ENCODE results near the gene AKR1D1. TPM values are rescaled to one million over a fixed set of nuclear protein-coding genes. Genes with fewer than 3 reads are reported as not detected.

The AKR1D1 gene
- total and polyA plus RNA-seq, 10 of the 15 experiments (the other 5 are each of a cell fraction or from before 2014, with no cell fraction given) = 0.09 to 0.34 TPM; not detected in 8

GRCh38 chr7:138126928-138127327 is 50.7 kb downstream of the AKR1D1 start:
- CTCF ChIA-PET = interaction anchor here (0.7 kb wide), 1 partner anchor 46 kb away, joined by 3 read pairs; no protein-coding TSS in a partner anchor
- H3K9me3 ChIP-seq (replicated peaks; ENCODE audit: control insufficient read depth, insufficient read depth, low read length) = no peaks in the 10 kb centered on the region; the same call in 2 of the 3 replicates
- no peaks in the 10 kb centered on the region for H4K20me1 ChIP-seq (ENCODE audit: control insufficient read depth, insufficient read depth)
- H3K4me2 ChIP-seq (ENCODE audit: control insufficient read depth, insufficient read depth) = no peak overlapping the region
- no peak overlapping the region for H3K4me3 ChIP-seq
- FAIRE-seq (no peak), ATAC-seq (no peak), DNase-seq (ENCODE audit: low read depth, low spot score) (no peak)
- no peak overlapping the region for H3K27ac ChIP-seq (ENCODE audit: control insufficient read depth, insufficient read depth)
- SMC1A ChIA-PET (ENCODE audit: uncharacterized antibody, unreplicated experiment) = interaction anchor here (1.1 to 1.5 kb wide), 4 partner anchors 8 to 612 kb away, joined by 3 to 4 read pairs (median 3); no protein-coding TSS in a partner anchor
- no peak for TF ChIP-seq MTA2 (IDR thresholded peaks at IDR 0.05; ENCODE audit: low read depth)
- no peak for TF ChIP-seq E2F8 (IDR thresholded peaks at IDR 0.05; ENCODE audit: low read depth, partially characterized antibody)
- no peak for TF ChIP-seq PAX5 (IDR thresholded peaks at IDR 0.05; ENCODE audit: borderline replicate concordance, low read depth, low read length)
- TF ChIP-seq SP1 (IDR thresholded peaks at IDR 0.05; ENCODE audit: low read depth, low read length) = no peak
- H3K79me2 ChIP-seq (ENCODE audit: control insufficient read depth, insufficient read depth, low read length) = no peaks in the 10 kb centered on the region
- H3K9ac ChIP-seq (ENCODE audit: control insufficient read depth, insufficient read depth, low read length) = no peak overlapping the region
- POLR2A ChIA-PET = interaction anchor here (1.0 to 1.3 kb wide), 2 partner anchors 9 to 11 kb away, joined by 3 read pairs; no protein-coding TSS in a partner anchor
- peaks cover 7% of the 10 kb centered on the region for H3K4me1 ChIP-seq (ENCODE audit: control insufficient read depth, insufficient read depth, low read length)
- no TSS peak for BruUV-seq (replicated peaks)
- RAD21 ChIA-PET (ENCODE audit: unreplicated experiment) = interaction anchor here (1.1 kb wide), 1 partner anchor 24 kb away, joined by 3 read pairs; no protein-coding TSS in a partner anchor
- no peaks in the 10 kb centered on the region for H3K27me3 ChIP-seq (replicated peaks in 1 of 2; ENCODE audit: control insufficient read depth in 2 of 2, insufficient read depth in 2 of 2, low read length in 1 of 2)
- intact Hi-C loops (cut with micrococcal nuclease; ENCODE audit: unreplicated experiment) (no loop called here), in situ Hi-C loops (cut with MboI) (no loop called here)
- H3K36me3 ChIP-seq (ENCODE audit: control insufficient read depth in 2 of 2, insufficient read depth in 2 of 2, low read length in 1 of 2) = no peaks in the 10 kb centered on the region
- WGBS (ENCODE audit: insufficient coverage, insufficient replicate concordance, low lambda C conversion rate, missing lambda C conversion rate) = 21% methylated on average over 2 of the region's 2 CpGs
- no peak overlapping the region for H2AFZ ChIP-seq (ENCODE audit: control insufficient read depth, low read depth, low read length)

GRCh38 chr7:138127996-138128395 is 51.7 kb downstream of the AKR1D1 start:
- no peaks in the 10 kb centered on the region; the same call in 2 of the 3 replicates for H3K9me3 ChIP-seq (replicated peaks; ENCODE audit: control insufficient read depth, insufficient read depth, low read length)
- BruUV-seq (replicated peaks) = no TSS peak
- H3K4me3 ChIP-seq = no peak overlapping the region
- SMC1A ChIA-PET (ENCODE audit: uncharacterized antibody, unreplicated experiment) = interaction anchor here (1.5 kb wide), 1 partner anchor 224 kb away, joined by 3 read pairs; no protein-coding TSS in a partner anchor
- H3K79me2 ChIP-seq (ENCODE audit: control insufficient read depth, insufficient read depth, low read length) = no peaks in the 10 kb centered on the region
- H3K36me3 ChIP-seq (ENCODE audit: control insufficient read depth in 2 of 2, insufficient read depth in 2 of 2, low read length in 1 of 2) = no peaks in the 10 kb centered on the region
- ATAC-seq (no peak), FAIRE-seq (no peak), DNase-seq (ENCODE audit: low read depth, low spot score) (no peak)
- WGBS (ENCODE audit: insufficient coverage, insufficient replicate concordance, low lambda C conversion rate, missing lambda C conversion rate) = 29% methylated on average over 2 of the region's 2 CpGs
- TF ChIP-seq SMC3 (IDR thresholded peaks at IDR 0.05; ENCODE audit: borderline replicate concordance, low read length) = no peak
- no peak overlapping the region for H3K9ac ChIP-seq (ENCODE audit: control insufficient read depth, insufficient read depth, low read length)
- POLR2A ChIA-PET = no interaction called here
- H3K27me3 ChIP-seq (replicated peaks in 1 of 2; ENCODE audit: control insufficient read depth in 2 of 2, insufficient read depth in 2 of 2, low read length in 1 of 2) = no peaks in the 10 kb centered on the region
- peaks cover 7% of the 10 kb centered on the region for H3K4me1 ChIP-seq (ENCODE audit: control insufficient read depth, insufficient read depth, low read length)
- H3K27ac ChIP-seq (ENCODE audit: control insufficient read depth, insufficient read depth) = no peak overlapping the region
- in situ Hi-C loops (cut with MboI) = no loop called here
- intact Hi-C loops (cut with micrococcal nuclease; ENCODE audit: unreplicated experiment) = no loop called here
- CTCF ChIA-PET = no interaction called here
- RAD21 ChIA-PET (ENCODE audit: unreplicated experiment) = no interaction called here
- H4K20me1 ChIP-seq (ENCODE audit: control insufficient read depth, insufficient read depth) = no peaks in the 10 kb centered on the region
- H3K4me2 ChIP-seq (ENCODE audit: control insufficient read depth, insufficient read depth) = no peak overlapping the region
- no peak overlapping the region for H2AFZ ChIP-seq (ENCODE audit: control insufficient read depth, low read depth, low read length)

Data from GM12878 (cell line).